Mucosa of stomach (tissue), 1 donor: ENCODE measurements around the gene SLC66A2.

ENCODE experiments used
- H3K27me3 ChIP-seq: one replicate; pipeline ENCODE4 v1.7.0; 2013; ENCODE audit warnings: mild to moderate bottlenecking, low read length; ENCODE audit not compliant: control insufficient read depth, insufficient read depth
- H3K36me3 ChIP-seq: one replicate; pipeline ENCODE4 v1.7.0; 2013; ENCODE audit warnings: low read length; ENCODE audit not compliant: control insufficient read depth, insufficient read depth
- H3K4me1 ChIP-seq: one replicate; pipeline ENCODE4 v1.7.0; 2013; ENCODE audit warnings: mild to moderate bottlenecking, low read length; ENCODE audit not compliant: control insufficient read depth, insufficient read depth
- H3K4me3 ChIP-seq: one replicate; pipeline ENCODE4 v1.7.0; 2013; ENCODE audit warnings: low read length
- H3K9ac ChIP-seq: one replicate; pipeline ENCODE4 v1.7.0; 2013; ENCODE audit warnings: mild to moderate bottlenecking, low read length, moderate library complexity
- H3K9me3 ChIP-seq: one replicate; pipeline ENCODE4 v1.7.0; 2013; ENCODE audit warnings: mild to moderate bottlenecking, low read length, moderate library complexity; ENCODE audit not compliant: control insufficient read depth
- donor health status: Pancreatic carcinoma.

Gene SLC66A2

GRCh38 chr18:79917169-79917852 is 34.1 kb downstream of the SLC66A2 start:
- no peaks in the 10 kb centered on the region for H3K27me3 ChIP-seq
- no peaks in the 10 kb centered on the region for H3K4me1 ChIP-seq
- H3K4me3 ChIP-seq: no peak overlapping the region
- no peaks in the 10 kb centered on the region for H3K36me3 ChIP-seq
- H3K9me3 ChIP-seq: no peaks in the 10 kb centered on the region
- no peak overlapping the region for H3K9ac ChIP-seq

GRCh38 chr18:79916546-79917168 is 34.8 kb downstream of the SLC66A2 start:
- Histone ChIP-seq H3K27me3 (no peaks in the 10 kb centered on the region), H3K4me3 (no peak overlapping the region), H3K36me3 (no peaks in the 10 kb centered on the region), H3K9ac (no peak overlapping the region), H3K4me1 (no peaks in the 10 kb centered on the region), H3K9me3 (no peaks in the 10 kb centered on the region)

GRCh38 chr18:79916128-79916494 is 35.3 kb downstream of the SLC66A2 start:
- H3K36me3 ChIP-seq: no peaks in the 10 kb centered on the region
- H3K9me3 ChIP-seq: no peaks in the 10 kb centered on the region
- H3K4me3 ChIP-seq: no peak overlapping the region
- H3K4me1 ChIP-seq: no peaks in the 10 kb centered on the region
- no peak overlapping the region for H3K9ac ChIP-seq
- H3K27me3 ChIP-seq: no peaks in the 10 kb centered on the region

- Histone ChIP-seq H3K4me3 (no peak overlapping the region), H3K9ac (no peak overlapping the region), H3K36me3 (no peaks in the 10 kb centered on the region), H3K4me1 (no peaks in the 10 kb centered on the region), H3K9me3 (no peaks in the 10 kb centered on the region), H3K27me3 (no peaks in the 10 kb centered on the region)
Measured at GRCh38 chr18:79915161-79916127, 36.0 kb downstream of the SLC66A2 start.

- no peaks in the 10 kb centered on the region for H3K9me3 ChIP-seq
Measured at GRCh38 chr18:79914614-79915160, 36.8 kb downstream of the SLC66A2 start.

GRCh38 chr18:79912994-79913831 is 38.2 kb downstream of the SLC66A2 start:
- H3K4me1 ChIP-seq: no peaks in the 10 kb centered on the region
- no peak overlapping the region for H3K9ac ChIP-seq
- no peaks in the 10 kb centered on the region for H3K36me3 ChIP-seq
- no peak overlapping the region for H3K4me3 ChIP-seq
- H3K9me3 ChIP-seq: no peaks in the 10 kb centered on the region
- no peaks in the 10 kb centered on the region for H3K27me3 ChIP-seq

More at GRCh38 chr18:79914614-79915160, 36.8 kb downstream of the SLC66A2 start:
- Histone ChIP-seq H3K4me1 (no peaks in the 10 kb centered on the region), H3K36me3 (no peaks in the 10 kb centered on the region), H3K27me3 (no peaks in the 10 kb centered on the region), H3K4me3 (no peak overlapping the region), H3K9ac (no peak overlapping the region)

GRCh38 chr18:79912409-79912991 is 39.0 kb downstream of the SLC66A2 start:
- H3K4me3 ChIP-seq: no peak overlapping the region
- H3K9me3 ChIP-seq: no peaks in the 10 kb centered on the region
- H3K4me1 ChIP-seq: no peaks in the 10 kb centered on the region
- no peaks in the 10 kb centered on the region for H3K27me3 ChIP-seq
- no peak overlapping the region for H3K9ac ChIP-seq
- no peaks in the 10 kb centered on the region for H3K36me3 ChIP-seq

GRCh38 chr18:79911344-79912270 is 39.8 kb downstream of the SLC66A2 start:
- H3K4me3 ChIP-seq: no peak overlapping the region
- H3K9ac ChIP-seq: no peak overlapping the region
- no peaks in the 10 kb centered on the region for H3K36me3 ChIP-seq
- H3K27me3 ChIP-seq: no peaks in the 10 kb centered on the region
- no peaks in the 10 kb centered on the region for H3K9me3 ChIP-seq
- H3K4me1 ChIP-seq: no peaks in the 10 kb centered on the region

- H3K9ac ChIP-seq: no peak overlapping the region
- peaks cover under 1% of the 10 kb centered on the region for H3K4me1 ChIP-seq
- no peaks in the 10 kb centered on the region for H3K36me3 ChIP-seq
- H3K4me3 ChIP-seq: no peak overlapping the region
- H3K27me3 ChIP-seq: no peaks in the 10 kb centered on the region
- no peaks in the 10 kb centered on the region for H3K9me3 ChIP-seq
Measured at GRCh38 chr18:79910563-79911343, 40.7 kb downstream of the SLC66A2 start.

- Histone ChIP-seq H3K4me1 (peaks cover 8% of the 10 kb centered on the region), H3K36me3 (no peaks in the 10 kb centered on the region), H3K4me3 (no peak overlapping the region), H3K9me3 (no peaks in the 10 kb centered on the region), H3K27me3 (no peaks in the 10 kb centered on the region), H3K9ac (no peak overlapping the region)
Measured at GRCh38 chr18:79906706-79907105, 44.7 kb downstream of the SLC66A2 start.
